ENCODE data around the gene DOCK4. TPM values are rescaled to one million over a fixed set of nuclear protein-coding genes. Genes with fewer than 3 reads are reported as not detected.

DOCK4 gene
- polyA plus RNA-seq, 1 donor, result 7.5 TPM

Other genes with a start within 250 kb of the DOCK4 start
- gene ZNF277, start 296 bp upstream of the DOCK4 start, polyA plus RNA-seq (ENCODE audit: insufficient read length), result 25.4 TPM
- 32.8 TPM for gene IFRD1, start 244.1 kb upstream of the DOCK4 start, polyA plus RNA-seq (ENCODE audit: insufficient read length)